Midbrain (tissue), 1 donor: ENCODE results near the gene CFAP20DC.
"Not testable (repeated sequence)": the region's sequence is repeated elsewhere in the genome, so short reads cannot be mapped to it uniquely, and the experiment has no call there.

Experiments used
- DNase-seq: peaks from one replicate; lab custom pipeline; 2025; lab: John Stamatoyannopoulos, UW

Gene CFAP20DC

GRCh38 chr3:59049671-59050331 lies at the start of gene CFAP20DC:
TSS of gene CFAP20DC (minus strand) at chr3:59050025. CDS start at chr3:59049631, 394 bp downstream.
- DNase-seq = peak; percentile 76

- DNase-seq = not testable (repeated sequence)
Measured at GRCh38 chr3:59098516-59098915, 48.7 kb upstream of the CFAP20DC start.

GRCh38 chr3:59094446-59094845 lies 44.6 kb upstream of the CFAP20DC start:
- DNase-seq = no peak

GRCh38 chr3:59093521-59093920 lies 43.7 kb upstream of the CFAP20DC start:
- DNase-seq = no peak

- DNase-seq = no peak
Measured at GRCh38 chr3:59088761-59089160, 38.9 kb upstream of the CFAP20DC start.

- no peak for DNase-seq
Measured at GRCh38 chr3:59085976-59086375, 36.2 kb upstream of the CFAP20DC start.

GRCh38 chr3:59084583-59084982 lies 34.8 kb upstream of the CFAP20DC start:
- no peak for DNase-seq

- DNase-seq = no peak
Measured at GRCh38 chr3:59082106-59082505, 32.3 kb upstream of the CFAP20DC start.

GRCh38 chr3:59081071-59081470 lies 31.2 kb upstream of the CFAP20DC start:
- no peak for DNase-seq

GRCh38 chr3:59079962-59080361 lies 30.1 kb upstream of the CFAP20DC start:
- no peak for DNase-seq

- no peak for DNase-seq
Measured at GRCh38 chr3:59074764-59075163, 24.9 kb upstream of the CFAP20DC start.

GRCh38 chr3:59072681-59073080 lies 22.9 kb upstream of the CFAP20DC start:
- no peak for DNase-seq

GRCh38 chr3:59069838-59070237 lies 20.0 kb upstream of the CFAP20DC start:
- no peak for DNase-seq

GRCh38 chr3:59065240-59065639 lies 15.4 kb upstream of the CFAP20DC start:
- DNase-seq = no peak

- no peak for DNase-seq
Measured at GRCh38 chr3:59064728-59065127, 14.9 kb upstream of the CFAP20DC start.

- no peak for DNase-seq
Measured at GRCh38 chr3:59064276-59064675, 14.5 kb upstream of the CFAP20DC start.

- DNase-seq = no peak
Measured at GRCh38 chr3:59056706-59057105, 6.9 kb upstream of the CFAP20DC start.

GRCh38 chr3:59052803-59053411 lies 3.1 kb upstream of the CFAP20DC start:
- DNase-seq = no peak

GRCh38 chr3:59050811-59051414 lies 1.1 kb upstream of the CFAP20DC start:
- DNase-seq = not testable (repeated sequence)

- no peak for DNase-seq
Measured at GRCh38 chr3:59046839-59047238, 3.0 kb downstream of the CFAP20DC start.

GRCh38 chr3:59043391-59043790 lies 6.4 kb downstream of the CFAP20DC start:
- no peak for DNase-seq

GRCh38 chr3:59040902-59041301 lies 8.9 kb downstream of the CFAP20DC start:
- DNase-seq = no peak

GRCh38 chr3:59027607-59028006 lies 22.2 kb downstream of the CFAP20DC start:
- no peak for DNase-seq
